Measurements from ENCODE around the gene LRIT2. TPM values are rescaled to one million over a fixed set of nuclear protein-coding genes. Genes with fewer than 3 reads are reported as not detected.

Gene LRIT2
- total and polyA plus RNA-seq, 2 experiments from 2014 or later: not detected

DNA sequence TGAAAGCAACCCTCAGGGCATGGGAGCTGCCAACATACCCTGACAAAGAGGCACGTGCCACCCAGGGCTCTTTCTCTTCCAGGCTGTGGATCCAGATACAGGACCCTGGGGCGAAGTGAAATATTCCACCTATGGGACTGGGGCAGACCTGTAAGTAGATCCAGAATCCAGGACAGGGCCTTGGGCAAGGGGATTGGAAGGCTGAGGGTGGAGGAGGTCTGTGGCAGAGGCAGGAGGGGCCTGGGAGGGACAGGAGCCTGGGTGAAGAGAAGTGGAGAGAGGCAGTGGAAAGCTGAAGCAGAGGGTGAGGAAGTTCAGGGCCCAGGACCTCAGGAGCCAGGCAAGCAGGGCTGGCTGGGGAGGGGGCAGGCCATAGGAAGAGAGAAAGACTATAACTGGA lies 13.8 kb downstream of the LRIT2 start:
- H3K27ac ChIP-seq: no peak overlapping the region
- no peak for DNase-seq
- H3K9me2 ChIP-seq (ENCODE audit: insufficient read depth): no peaks in the 10 kb centered on the region
- H3K9me3 ChIP-seq (ENCODE audit: low read depth): no peaks in the 10 kb centered on the region
- no peak overlapping the region for H3K9ac ChIP-seq
- H4K20me1 ChIP-seq (ENCODE audit: insufficient read depth): no peaks in the 10 kb centered on the region
- in situ Hi-C loops (cut with MboI): no loop called here
- H3K4me1 ChIP-seq (ENCODE audit: insufficient read depth): no peaks in the 10 kb centered on the region
- H2AFZ ChIP-seq: no peak overlapping the region
- H3K4me3 ChIP-seq: no peak overlapping the region
- no peaks in the 10 kb centered on the region for H3K79me2 ChIP-seq (ENCODE audit: insufficient read depth)
- H3K36me3 ChIP-seq (ENCODE audit: low read depth): no peaks in the 10 kb centered on the region
- TF ChIP-seq EZH2phosphoT487 (IDR thresholded peaks at IDR 0.05; ENCODE audit: insufficient read depth, low read depth) (no peak), EZH2 (IDR thresholded peaks at IDR 0.05; ENCODE audit: insufficient read depth, poor library complexity, severe bottlenecking) (no peak)
- H3K27me3 ChIP-seq (replicated peaks; ENCODE audit: insufficient read depth): peaks cover 8% of the 10 kb centered on the region; the same call in 1 of the 2 replicates
- no peaks in the 10 kb centered on the region for H3F3A ChIP-seq (ENCODE audit: insufficient read depth)
- no peak overlapping the region for H3K4me2 ChIP-seq (ENCODE audit: unreplicated experiment)
- WGBS, 2 experiments (ENCODE audit: low coverage in 1 of 2, low lambda C conversion rate in 2 of 2, missing lambda C conversion rate in 2 of 2): 41 to 46% methylated on average over 2 of the region's 2 CpGs

DNA sequence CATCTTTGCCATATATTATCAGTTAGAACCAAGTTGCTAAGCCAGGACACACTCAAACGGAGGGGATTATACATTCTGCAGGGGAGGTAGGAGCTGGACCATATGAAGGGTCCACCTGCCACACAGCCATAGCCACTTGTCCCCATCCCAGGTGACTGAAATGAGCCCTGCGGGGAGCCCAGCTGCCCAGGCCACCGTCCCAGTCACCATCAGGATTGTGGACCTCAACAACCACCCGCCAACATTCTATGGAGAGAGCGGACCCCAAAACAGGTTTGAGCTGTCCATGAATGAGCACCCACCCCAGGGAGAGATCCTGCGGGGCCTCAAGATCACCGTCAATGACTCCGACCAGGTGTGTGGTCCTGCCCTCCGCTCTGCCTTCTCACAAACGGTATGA lies 17.3 kb downstream of the LRIT2 start:
- in situ Hi-C loops (cut with MboI): no loop called here
- Histone ChIP-seq H3K9me2 (ENCODE audit: insufficient read depth) (no peaks in the 10 kb centered on the region), H3F3A (ENCODE audit: insufficient read depth) (no peaks in the 10 kb centered on the region), H4K20me1 (ENCODE audit: insufficient read depth) (no peaks in the 10 kb centered on the region), H3K4me2 (ENCODE audit: unreplicated experiment) (no peak overlapping the region), H3K9ac (no peak overlapping the region), H3K4me3 (no peak overlapping the region), H3K36me3 (ENCODE audit: low read depth) (no peaks in the 10 kb centered on the region), H3K27ac (no peak overlapping the region), H3K27me3 (replicated peaks; ENCODE audit: insufficient read depth) (peaks cover 9% of the 10 kb centered on the region; the same call in 1 of the 2 replicates), H3K9me3 (ENCODE audit: low read depth) (no peaks in the 10 kb centered on the region), H3K79me2 (ENCODE audit: insufficient read depth) (no peaks in the 10 kb centered on the region), H3K4me1 (ENCODE audit: insufficient read depth) (no peaks in the 10 kb centered on the region), H2AFZ (no peak overlapping the region)
- no peak for TF ChIP-seq EZH2phosphoT487 (IDR thresholded peaks at IDR 0.05; ENCODE audit: insufficient read depth, low read depth)
- TF ChIP-seq EZH2 (IDR thresholded peaks at IDR 0.05; ENCODE audit: insufficient read depth, poor library complexity, severe bottlenecking): no peak
- DNase-seq: no peak
- WGBS, 2 experiments (ENCODE audit: low coverage in 1 of 2, low lambda C conversion rate in 2 of 2, missing lambda C conversion rate in 2 of 2): 50 to 55% methylated on average over 10 of the region's 10 CpGs

DNA sequence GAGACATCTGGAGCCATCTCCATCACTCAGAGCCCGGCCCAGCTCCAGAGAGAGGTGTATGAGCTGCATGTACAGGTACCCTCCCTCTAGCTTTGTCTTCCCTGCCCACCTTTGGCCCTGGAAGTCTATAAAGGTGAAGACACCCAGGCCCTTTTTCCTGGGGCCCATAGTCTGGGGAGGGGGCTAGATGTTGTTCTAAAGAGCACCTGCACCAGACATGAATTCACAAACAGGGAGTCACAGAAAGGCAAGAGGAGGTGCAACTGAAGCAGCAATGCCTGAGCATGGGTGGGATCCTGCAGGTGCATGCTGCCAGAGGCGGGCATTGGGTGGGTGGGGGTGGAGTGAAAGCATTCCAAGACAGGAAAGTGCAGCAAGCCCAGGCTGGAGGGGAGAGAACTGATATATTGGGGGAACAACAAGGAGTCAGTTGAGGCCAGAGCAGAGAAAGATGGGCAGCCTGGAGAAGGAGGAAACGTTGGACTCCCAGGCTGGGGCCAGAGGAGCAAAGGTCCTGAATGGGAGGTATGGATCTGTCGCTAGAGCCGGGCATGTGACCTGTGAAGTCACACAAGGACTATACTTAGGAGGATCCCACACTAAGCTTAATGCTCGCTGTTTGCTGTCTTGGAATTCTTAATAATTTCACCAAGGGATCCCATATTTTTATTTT lies 19.4 kb downstream of the LRIT2 start:
- no peak overlapping the region for H3K4me2 ChIP-seq (ENCODE audit: unreplicated experiment)
- H3K27me3 ChIP-seq (replicated peaks; ENCODE audit: insufficient read depth): peaks cover 9% of the 10 kb centered on the region; the same call in 1 of the 2 replicates
- no peaks in the 10 kb centered on the region for H3K9me2 ChIP-seq (ENCODE audit: insufficient read depth)
- no peaks in the 10 kb centered on the region for H3K9me3 ChIP-seq (ENCODE audit: low read depth)
- in situ Hi-C loops (cut with MboI): no loop called here
- no peak for DNase-seq
- H3K9ac ChIP-seq: no peak overlapping the region
- no peak overlapping the region for H2AFZ ChIP-seq
- no peaks in the 10 kb centered on the region for H3K4me1 ChIP-seq (ENCODE audit: insufficient read depth)
- H3K27ac ChIP-seq: no peak overlapping the region
- no peaks in the 10 kb centered on the region for H4K20me1 ChIP-seq (ENCODE audit: insufficient read depth)
- H3K4me3 ChIP-seq: no peak overlapping the region
- WGBS, 2 experiments (ENCODE audit: low coverage in 1 of 2, low lambda C conversion rate in 2 of 2, missing lambda C conversion rate in 2 of 2): 44 to 48% methylated on average over 6 of the region's 6 CpGs
- TF ChIP-seq EZH2phosphoT487 (IDR thresholded peaks at IDR 0.05; ENCODE audit: insufficient read depth, low read depth) (no peak), EZH2 (IDR thresholded peaks at IDR 0.05; ENCODE audit: insufficient read depth, poor library complexity, severe bottlenecking) (no peak)
- no peaks in the 10 kb centered on the region for H3F3A ChIP-seq (ENCODE audit: insufficient read depth)
- H3K36me3 ChIP-seq (ENCODE audit: low read depth): no peaks in the 10 kb centered on the region
- no peaks in the 10 kb centered on the region for H3K79me2 ChIP-seq (ENCODE audit: insufficient read depth)

DNA sequence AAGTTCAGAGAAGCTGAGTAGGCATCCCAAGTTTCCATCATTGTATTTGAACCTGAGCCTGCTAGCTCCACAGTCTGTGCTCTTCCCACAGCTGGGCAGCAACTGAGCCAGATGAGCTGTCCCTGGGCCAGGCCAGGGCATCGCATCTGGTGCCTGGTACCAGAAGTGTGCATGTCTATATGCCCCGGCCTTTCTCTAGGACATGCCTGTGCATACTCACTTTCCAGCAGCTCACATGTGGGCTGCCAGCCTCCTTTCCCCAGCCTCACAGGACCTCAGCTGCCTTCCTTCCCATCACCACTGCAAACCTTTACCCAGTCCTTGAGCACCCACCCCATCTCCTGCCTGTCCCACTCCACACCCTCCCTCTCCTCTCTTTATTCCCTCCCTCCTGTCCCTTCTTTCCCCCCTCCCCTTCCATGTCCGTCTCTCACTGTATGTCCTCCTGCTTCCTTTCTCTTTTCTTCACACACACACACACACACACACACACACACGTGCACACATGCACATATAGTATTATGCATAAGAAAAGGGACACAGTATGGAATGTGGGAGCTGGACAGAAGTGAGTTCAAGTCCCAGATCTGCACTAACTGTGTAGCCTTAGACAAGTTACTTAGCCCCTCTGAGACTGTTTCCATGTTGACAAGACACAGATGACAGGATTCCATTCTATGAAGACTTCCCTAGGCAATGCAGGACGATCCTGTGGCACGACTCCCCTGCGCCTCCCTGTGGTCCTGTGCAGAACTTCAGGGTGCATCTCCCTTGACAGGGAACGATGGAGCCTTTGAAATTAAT lies 20.1 kb downstream of the LRIT2 start:
- Histone ChIP-seq H2AFZ (no peak overlapping the region), H3K9me2 (ENCODE audit: insufficient read depth) (no peaks in the 10 kb centered on the region), H3K4me3 (no peak overlapping the region), H3K27ac (no peak overlapping the region), H3K27me3 (replicated peaks; ENCODE audit: insufficient read depth) (peaks cover 9% of the 10 kb centered on the region; the same call in 1 of the 2 replicates), H3K9ac (no peak overlapping the region), H3K9me3 (ENCODE audit: low read depth) (no peaks in the 10 kb centered on the region), H3K36me3 (ENCODE audit: low read depth) (no peaks in the 10 kb centered on the region), H3K79me2 (ENCODE audit: insufficient read depth) (no peaks in the 10 kb centered on the region), H3K4me2 (ENCODE audit: unreplicated experiment) (no peak overlapping the region), H4K20me1 (ENCODE audit: insufficient read depth) (no peaks in the 10 kb centered on the region), H3K4me1 (ENCODE audit: insufficient read depth) (no peaks in the 10 kb centered on the region), H3F3A (ENCODE audit: insufficient read depth) (no peaks in the 10 kb centered on the region)
- peak; percentile 69 for DNase-seq
- TF ChIP-seq EZH2 (IDR thresholded peaks at IDR 0.05; ENCODE audit: insufficient read depth, poor library complexity, severe bottlenecking) (no peak), EZH2phosphoT487 (IDR thresholded peaks at IDR 0.05; ENCODE audit: insufficient read depth, low read depth) (no peak)
- WGBS, 2 experiments (ENCODE audit: low coverage in 1 of 2, low lambda C conversion rate in 2 of 2, missing lambda C conversion rate in 2 of 2): 20 to 31% methylated on average over 8 of the region's 8 CpGs
- in situ Hi-C loops (cut with MboI): no loop called here

Measured in GM23248 (cell line).